HG02798 (cell line): ENCODE measurements around the gene HGF.
A peak's percentile ranks its signal among the peaks of the same experiment; 100 is the strongest.
"Not testable (repeated sequence)": the region's sequence is repeated elsewhere in the genome, so short reads cannot be mapped to it uniquely, and the experiment has no call there.

Experiments
- ATAC-seq: cut with Tn5 transposase; IDR thresholded peaks from one replicate; pipeline ENCODE4 v1.9.1; 2021; ENCODE audit warnings: mild to moderate bottlenecking; ENCODE audit not compliant: unreplicated experiment, poor library complexity

The HGF gene

GRCh38 chr7:81725003-81725811 is 44.6 kb downstream of the HGF start:
- ATAC-seq, result no peak

GRCh38 chr7:81722250-81722649 is 47.6 kb downstream of the HGF start:
- ATAC-seq, result not testable (repeated sequence)

GRCh38 chr7:81721437-81721836 is 48.4 kb downstream of the HGF start:
- ATAC-seq, result no peak

DNA sequence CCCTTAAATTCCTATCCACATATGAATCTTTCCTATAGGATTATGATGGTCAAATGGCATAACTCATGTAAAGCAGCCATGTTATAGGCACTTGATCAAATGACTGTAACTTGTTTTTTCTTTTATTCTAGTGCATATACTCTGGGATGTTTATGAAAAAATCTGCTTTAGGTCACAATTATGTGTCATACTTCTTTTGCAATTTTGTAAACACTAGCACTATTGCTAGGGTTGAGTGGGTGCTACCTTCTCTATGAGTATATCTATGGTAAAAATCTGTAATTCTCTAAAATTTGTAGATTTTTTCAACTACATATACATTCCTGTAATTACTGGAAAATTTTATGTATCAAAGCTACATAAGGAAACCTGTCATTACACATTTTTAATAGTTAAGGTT is 50.0 kb downstream of the HGF start:
- no peak for ATAC-seq

GRCh38 chr7:81715984-81716588 is 53.8 kb downstream of the HGF start:
- ATAC-seq, result peak; percentile 52

DNA sequence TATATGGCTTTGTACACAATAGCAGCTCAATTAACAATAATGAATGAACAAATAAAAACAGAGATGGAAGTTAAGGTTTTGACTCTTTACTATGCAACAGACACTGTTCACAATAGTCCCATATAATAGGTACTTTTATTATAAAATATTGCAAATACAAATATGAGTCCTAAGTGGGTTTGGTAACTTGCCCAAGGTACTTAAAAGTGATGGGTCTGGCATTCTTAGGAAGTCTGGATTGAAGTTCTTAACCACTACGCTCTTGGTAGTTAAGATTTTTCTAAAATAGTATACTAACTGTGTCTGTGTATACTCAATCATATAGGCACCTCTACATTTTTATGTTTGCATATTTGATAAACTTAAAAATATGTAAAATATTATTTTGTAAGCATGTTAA is 55.5 kb downstream of the HGF start:
- no peak for ATAC-seq

DNA sequence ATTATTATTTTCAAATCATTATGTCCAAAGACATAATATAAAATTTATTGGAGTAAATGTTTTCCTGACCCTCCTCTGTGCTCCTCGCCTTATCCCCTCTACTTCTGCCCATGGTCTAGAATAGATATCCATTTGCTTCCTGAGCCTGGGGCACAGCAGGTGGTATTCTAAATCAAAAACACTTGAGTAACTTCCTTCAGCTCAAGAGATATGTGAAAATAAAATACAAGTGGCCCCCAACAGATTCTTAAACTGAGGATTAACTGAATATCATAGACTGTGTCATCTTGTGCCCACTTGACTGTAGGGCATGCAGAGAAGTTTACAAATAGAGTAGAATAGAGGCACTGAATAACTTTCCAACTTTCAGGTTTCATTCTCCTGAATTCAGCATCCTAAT is 59.1 kb downstream of the HGF start:
- no peak for ATAC-seq

GRCh38 chr7:81709836-81710235 is 60.0 kb downstream of the HGF start:
- ATAC-seq, result no peak

DNA sequence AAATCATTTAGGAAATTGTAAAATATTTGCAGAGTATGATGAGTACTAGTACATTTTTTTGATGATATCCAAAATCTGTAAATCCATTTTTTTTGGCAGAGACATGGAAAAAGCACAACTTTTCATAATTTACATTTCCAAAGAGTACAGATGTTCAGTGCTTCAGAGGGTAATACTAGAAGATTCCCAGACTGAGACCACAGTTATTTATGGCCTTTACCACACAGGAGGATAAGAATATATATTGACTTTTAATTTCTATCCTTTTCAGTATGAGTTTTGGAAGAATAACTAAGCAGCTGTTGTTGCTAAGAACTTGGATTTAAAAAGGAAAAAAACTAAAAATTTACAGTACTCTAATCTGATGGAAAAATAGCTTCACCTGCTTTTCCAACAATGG is 61.9 kb downstream of the HGF start:
- ATAC-seq, result no peak

DNA sequence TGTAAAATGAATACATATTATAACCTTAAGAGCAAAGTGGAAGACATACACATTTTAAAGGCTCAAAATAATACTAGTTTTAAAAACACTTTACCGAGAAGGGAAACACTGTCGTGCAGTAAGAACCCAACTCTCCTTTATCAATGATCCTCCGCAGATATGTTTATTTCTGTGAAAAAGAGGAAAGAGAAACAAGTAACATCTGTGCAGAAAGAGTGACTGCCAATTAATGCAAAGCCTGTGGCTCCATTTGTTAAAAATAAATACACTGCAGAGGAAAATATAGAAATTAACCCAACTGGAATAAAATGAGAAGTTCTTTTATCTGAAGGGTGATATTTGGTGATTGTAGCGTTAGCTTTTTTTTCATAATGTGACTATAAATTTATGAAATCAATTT is 62.7 kb downstream of the HGF start:
- no peak for ATAC-seq

DNA sequence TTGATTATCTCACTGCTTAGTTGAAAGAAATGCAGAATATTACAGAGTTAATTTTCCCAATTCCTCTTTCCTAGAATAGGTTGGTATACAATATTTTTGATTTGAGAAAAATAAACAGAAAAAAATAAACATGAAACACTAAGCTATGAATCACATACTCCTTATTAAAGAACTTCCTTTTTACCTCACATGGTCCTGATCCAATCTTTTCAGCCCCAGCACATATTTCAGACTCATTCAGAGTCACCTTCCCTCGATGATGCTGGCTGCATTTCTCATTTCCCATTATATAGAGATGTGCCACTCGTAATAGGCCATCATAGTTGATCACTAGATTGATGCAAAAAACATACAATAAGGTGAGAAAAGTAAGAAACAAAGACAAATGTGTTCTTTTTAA is 64.6 kb downstream of the HGF start:
- no peak for ATAC-seq

GRCh38 chr7:81704595-81704994 is 65.3 kb downstream of the HGF start:
- ATAC-seq, result no peak

- ATAC-seq, result no peak
Observed at GRCh38 chr7:81698965-81699364, 70.9 kb downstream of the HGF start.

DNA sequence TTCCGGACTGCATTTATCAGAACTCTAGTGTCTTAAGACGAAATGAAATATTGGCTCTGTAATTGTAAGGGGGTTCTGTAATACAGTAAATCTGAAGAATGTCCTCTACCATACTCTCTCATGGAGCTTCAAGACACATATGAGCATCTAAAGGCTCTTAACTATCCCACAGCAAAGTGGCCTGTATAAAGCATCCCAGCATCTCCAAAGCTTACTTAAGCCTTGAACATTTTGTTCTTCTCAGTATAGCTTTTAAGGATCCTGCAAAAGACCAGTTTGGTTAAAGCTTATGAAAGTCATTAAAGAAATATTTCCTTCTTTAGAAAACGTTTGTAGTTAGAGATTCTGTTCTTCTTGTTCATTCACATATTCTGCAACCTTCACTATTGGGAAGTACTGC is 75.1 kb downstream of the HGF start:
- no peak for ATAC-seq

GRCh38 chr7:81693894-81694293 is 76.0 kb downstream of the HGF start:
- ATAC-seq, result no peak

DNA sequence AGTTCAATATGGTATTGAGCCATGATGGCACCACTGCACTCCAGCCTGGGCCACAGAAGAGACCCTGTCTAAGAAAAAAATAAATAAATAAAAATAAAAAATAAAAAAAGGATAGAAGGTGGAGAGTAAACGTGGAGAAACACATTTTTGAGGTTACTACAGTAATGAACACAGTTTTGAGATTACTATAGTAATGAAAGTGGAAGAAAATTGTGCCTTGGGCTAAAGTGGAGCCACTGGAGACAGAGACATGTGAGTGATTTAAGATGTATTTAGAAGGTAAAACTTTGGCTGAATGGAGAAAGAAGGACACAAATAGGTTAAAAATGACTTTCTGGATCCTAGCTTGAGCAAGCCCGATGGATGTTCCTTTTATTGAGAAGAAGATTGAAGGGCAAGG is 76.8 kb downstream of the HGF start:
- peak; percentile 53 for ATAC-seq

DNA sequence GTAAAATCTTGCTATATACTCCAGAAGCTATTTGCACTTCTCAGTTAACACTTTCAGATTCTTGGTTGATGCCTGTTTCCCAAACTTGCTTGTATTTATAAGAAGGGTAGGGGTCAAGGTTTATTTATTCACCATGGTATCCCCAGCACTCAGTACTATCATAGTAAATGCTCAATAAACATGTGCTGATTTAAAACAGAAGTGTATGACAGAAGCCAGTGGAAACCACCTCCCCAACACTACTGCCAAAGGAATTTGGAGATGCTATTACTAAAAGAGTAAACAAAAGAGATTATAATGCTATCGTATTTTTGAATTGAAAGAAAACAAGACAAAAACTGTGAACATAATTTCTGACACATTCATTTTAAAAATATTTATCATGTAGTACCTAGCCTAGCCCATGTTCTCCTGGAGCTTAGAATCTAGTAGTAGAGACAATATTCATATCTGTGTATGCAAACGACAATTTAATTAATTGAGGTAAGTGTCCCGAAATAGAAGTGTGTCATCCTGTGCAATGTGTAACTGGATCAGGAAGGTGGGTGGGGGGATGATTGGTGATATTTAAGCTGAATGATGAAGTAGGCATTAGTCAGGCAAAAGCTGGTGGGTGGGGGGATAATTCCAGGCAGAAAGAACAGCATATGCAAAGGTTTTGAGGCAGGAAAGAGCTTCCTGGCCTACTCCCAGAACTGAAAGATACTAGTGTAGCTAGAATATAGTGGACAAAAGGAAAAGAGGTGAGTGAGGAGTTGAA is 77.5 kb downstream of the HGF start:
- ATAC-seq, result no peak

DNA sequence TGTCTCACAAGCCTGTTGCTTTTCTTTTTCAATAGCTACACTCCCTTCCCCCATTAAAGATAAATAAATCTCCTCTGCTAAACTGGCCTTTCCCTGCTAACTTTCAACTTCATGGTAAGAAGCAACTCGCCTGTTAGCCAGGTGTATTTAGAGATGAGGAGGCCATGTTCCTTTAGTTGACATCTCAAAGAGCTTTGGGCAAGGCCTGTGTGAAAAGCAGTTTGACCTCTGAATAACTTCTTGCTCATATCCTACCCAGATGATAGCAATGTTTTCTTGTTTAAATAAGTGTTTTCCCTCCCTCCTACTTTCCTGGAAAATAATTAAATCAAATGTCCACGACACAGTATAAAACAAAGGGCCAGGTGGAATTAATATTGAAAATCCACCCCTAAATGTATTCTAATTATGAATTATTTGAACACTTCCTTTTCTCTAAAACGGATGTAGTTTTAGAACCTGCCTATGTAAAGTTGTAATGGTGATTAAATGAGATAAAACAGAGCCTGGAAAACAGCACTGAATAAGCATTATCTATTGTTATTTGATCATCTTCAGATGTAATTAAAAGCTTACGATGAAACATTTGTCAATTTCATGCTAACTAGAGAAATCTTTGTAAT is 78.5 kb downstream of the HGF start:
- no peak for ATAC-seq

- no peak for ATAC-seq
Observed at GRCh38 chr7:81690688-81691087, 79.2 kb downstream of the HGF start.

GRCh38 chr7:81690251-81690650 is 79.6 kb downstream of the HGF start:
- ATAC-seq, result no peak
